Upper lobe of left lung (tissue), 4 donors: ENCODE measurements around the gene FAT1.

ENCODE experiments used
- POLR2A ChIP-seq, 4 donors: fragments of 450-650 bp; IDR thresholded peaks; one replicate each; pipeline ENCODE4 v1.5.1; 2016 to 2017; ENCODE audit warnings: antibody characterized with exemption in 4 of 4, mild to moderate bottlenecking in 2 of 4
- POLR2AphosphoS5 ChIP-seq, 2 donors: sonication (generic); formaldehyde crosslinking; IDR thresholded peaks; one replicate each; pipeline ENCODE4 v1.5.1; 2017; ENCODE audit warnings: antibody characterized with exemption in 2 of 2

GRCh38 chr4:186729856-186730255 lies 6.2 kb upstream of the FAT1 start:
- TF ChIP-seq POLR2A (IDR thresholded peaks at IDR 0.05), result no peak
- TF ChIP-seq POLR2AphosphoS5 (IDR thresholded peaks at IDR 0.05), result no peak
